Measurements from ENCODE around the gene AKAP13.
A peak's percentile ranks its signal among the peaks of the same experiment; 100 is the strongest.

AKAP13 gene

GRCh38 chr15:85607141-85607806 is 226.9 kb downstream of the AKAP13 start (continued):
- TF ChIP-seq ZNF423 (tag by site-specific recombination; IDR thresholded peaks at IDR 0.05) (no peak), HIC1 (tag by site-specific recombination; IDR thresholded peaks at IDR 0.05) (no peak), OSR2 (tag by site-specific recombination; IDR thresholded peaks at IDR 0.05) (no peak)

GRCh38 chr15:85607842-85608241 is 227.4 kb downstream of the AKAP13 start:
- ChIA-PET POLR2A (no interaction called here), CTCF (interaction anchor here (0.9 to 1.0 kb wide), 2 partner anchors 10 to 311 kb away, joined by 3 to 5 read pairs; no protein-coding TSS in a partner anchor)
- no peak for TF ChIP-seq ZSCAN5A (tag by site-specific recombination; IDR thresholded peaks at IDR 0.05)
- no peak for TF ChIP-seq HIC1 (tag by site-specific recombination; IDR thresholded peaks at IDR 0.05)
- TF ChIP-seq MYNN (tag by site-specific recombination; IDR thresholded peaks at IDR 0.05; ENCODE audit: borderline replicate concordance), result no peak
- TF ChIP-seq ZNF707 (tag by site-specific recombination; IDR thresholded peaks at IDR 0.05), result no peak
- TF ChIP-seq ZNF670 (tag by site-specific recombination; IDR thresholded peaks at IDR 0.05; ENCODE audit: low read depth), result no peak
- TF ChIP-seq ZBTB49 (tag by site-specific recombination; IDR thresholded peaks at IDR 0.05; ENCODE audit: low read depth), result no peak
- no peak for TF ChIP-seq AEBP2 (tag by site-specific recombination; IDR thresholded peaks at IDR 0.05; ENCODE audit: borderline replicate concordance)
- Histone ChIP-seq H3K36me3 (ENCODE audit: control insufficient read depth in 2 of 2, insufficient read depth in 1 of 2, low read length in 2 of 2) (peaks cover 0 to 3% of the 10 kb centered on the region in 2 experiments; a peak in 1 of 3 replicates), H3K9me3 (ENCODE audit: control insufficient read depth, insufficient read depth, low read depth, low read length) (no peaks in the 10 kb centered on the region), H3K4me1 (ENCODE audit: control insufficient read depth, insufficient read depth, low read length) (0 out of 2 replicates have a peak, but pooled peaks cover 2% of the 10 kb centered on the region), H3K27ac (ENCODE audit: extremely low read depth, low read depth, low read length) (no peak overlapping the region), H3K4me3 (ENCODE audit: low read depth, low read length) (no peak overlapping the region)

GRCh38 chr15:85609492-85609891 is 229.1 kb downstream of the AKAP13 start:
- CTCF ChIA-PET, result no interaction called here
- H3K4me1 ChIP-seq (ENCODE audit: control insufficient read depth, insufficient read depth, low read length), result peaks cover 9% of the 10 kb centered on the region
- no peak overlapping the region for H3K4me3 ChIP-seq (ENCODE audit: low read depth, low read length)
- TF ChIP-seq GLIS1 (tag by site-specific recombination; IDR thresholded peaks at IDR 0.05) (no peak), ZNF629 (tag by site-specific recombination; IDR thresholded peaks at IDR 0.05) (peak; percentile 62; the same call in 1 of the 2 replicates), BCL6B (tag by site-specific recombination; IDR thresholded peaks at IDR 0.05) (peak; percentile 39; the same call in 1 of the 2 replicates), ZNF140 (tag by site-specific recombination; IDR thresholded peaks at IDR 0.05) (no peak)
- H3K27ac ChIP-seq (ENCODE audit: extremely low read depth, low read depth, low read length), result no peak overlapping the region
- no peaks in the 10 kb centered on the region for H3K36me3 ChIP-seq (ENCODE audit: control insufficient read depth in 2 of 2, insufficient read depth in 1 of 2, low read length in 2 of 2)
- POLR2A ChIA-PET, result no interaction called here
- H3K9me3 ChIP-seq (ENCODE audit: control insufficient read depth, insufficient read depth, low read depth, low read length), result no peaks in the 10 kb centered on the region

Measured in HEK293 (cell line).